H1 (cell line): ENCODE data around the gene IL24. TPM values are rescaled to one million over a fixed set of nuclear protein-coding genes. Genes with fewer than 3 reads are reported as not detected.

ENCODE experiments used
- ZNF274 ChIP-seq: IDR thresholded peaks from 2 replicates; pipeline ENCODE4 v1.7.0; 2012; ENCODE audit warnings: low read length, borderline replicate concordance; ENCODE audit errors: extremely low read depth
- polyA plus RNA-seq, 7 experiments: library from polyadenylated mRNA; depleted of rRNA in 3 of 7; stranded (reverse) in 5 of 7; unstranded in 2 of 7; fragments of >200 nt in 5 of 7; fragments of 200-250 nt in 2 of 7; gene quantifications; 1 replicate in 5 of 7; 2 replicates in 1 of 7; 4 replicates in 1 of 7; pipeline versions ENCODE4 v1.2.1 to v1.2.3, GENCODE V29; 2011 to 2013; ENCODE audit warnings: missing spikeins in 2 of 7, mixed read lengths in 2 of 7
- total RNA-seq: library from RNA; stranded (reverse); fragmentation: NEBNext Ultra II Directional; extraction: Animal tissue kit (Norgen Biotek cat#: 25700); gene quantifications from 2 replicates; pipeline ENCODE4 v1.2.1, GENCODE V29; 2021

IL24 gene
- total and polyA plus RNA-seq, 2 of the 8 experiments (the other 6 are each of a cell fraction or from before 2014, with no cell fraction given) = not detected

DNA sequence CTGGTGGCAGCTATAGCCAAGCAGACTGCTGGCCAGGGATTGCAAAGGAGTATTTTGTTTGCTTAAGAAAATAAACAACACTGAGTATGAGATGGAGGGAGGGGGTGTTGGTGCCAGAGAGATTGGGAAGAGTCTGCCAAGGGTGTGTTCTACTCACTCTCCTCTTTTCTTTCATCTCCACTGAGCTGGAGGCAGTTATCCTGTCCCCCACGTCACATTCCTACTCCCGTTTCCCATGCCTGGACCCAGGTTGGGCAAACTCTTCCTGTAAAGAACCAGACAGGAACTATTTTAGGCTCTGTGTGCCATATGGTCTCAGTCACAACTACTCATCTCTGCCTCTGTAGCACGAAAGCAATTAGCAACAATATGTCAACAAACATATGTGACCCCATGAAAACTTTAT is 1.4 kb upstream of the IL24 start (continued):
- TF ChIP-seq ZNF274 = no peak
